ENCODE data around the gene PCDHGC3. TPM values are rescaled to one million over a fixed set of nuclear protein-coding genes. Genes with fewer than 3 reads are reported as not detected.
A peak's percentile ranks its signal among the peaks of the same experiment; 100 is the strongest.

Gene PCDHGC3
- total RNA-seq, 4 donors from 2014 or later: 40.4 to 77.7 (median 56.3) TPM

GRCh38 chr5:141507387-141508091 lies 31.8 kb downstream of the PCDHGC3 start:
- TF ChIP-seq, protein P1, sequence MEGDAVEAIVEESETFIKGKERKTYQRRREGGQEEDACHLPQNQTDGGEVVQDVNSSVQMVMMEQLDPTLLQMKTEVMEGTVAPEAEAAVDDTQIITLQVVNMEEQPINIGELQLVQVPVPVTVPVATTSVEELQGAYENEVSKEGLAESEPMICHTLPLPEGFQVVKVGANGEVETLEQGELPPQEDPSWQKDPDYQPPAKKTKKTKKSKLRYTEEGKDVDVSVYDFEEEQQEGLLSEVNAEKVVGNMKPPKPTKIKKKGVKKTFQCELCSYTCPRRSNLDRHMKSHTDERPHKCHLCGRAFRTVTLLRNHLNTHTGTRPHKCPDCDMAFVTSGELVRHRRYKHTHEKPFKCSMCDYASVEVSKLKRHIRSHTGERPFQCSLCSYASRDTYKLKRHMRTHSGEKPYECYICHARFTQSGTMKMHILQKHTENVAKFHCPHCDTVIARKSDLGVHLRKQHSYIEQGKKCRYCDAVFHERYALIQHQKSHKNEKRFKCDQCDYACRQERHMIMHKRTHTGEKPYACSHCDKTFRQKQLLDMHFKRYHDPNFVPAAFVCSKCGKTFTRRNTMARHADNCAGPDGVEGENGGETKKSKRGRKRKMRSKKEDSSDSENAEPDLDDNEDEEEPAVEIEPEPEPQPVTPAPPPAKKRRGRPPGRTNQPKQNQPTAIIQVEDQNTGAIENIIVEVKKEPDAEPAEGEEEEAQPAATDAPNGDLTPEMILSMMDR (IDR thresholded peaks at IDR 0.05): no peak
- TF ChIP-seq EP300 (IDR thresholded peaks at IDR 0.05): peak in 1 of 2 donors; percentile 46
- TF ChIP-seq POLR2A (IDR thresholded peaks at IDR 0.05): no peak
- H3K4me3 ChIP-seq: peak overlapping the region in 1 of 4 donors; percentile 46
- DNase-seq (ENCODE audit: low spot score in 2 of 2): peak; percentile 60 to 62
- H3K27me3 ChIP-seq: no peaks in the 10 kb centered on the region
- WGBS, 2 donors: 41 to 45% methylated on average over 11 of the region's 11 CpGs
- H3K9me3 ChIP-seq: no peaks in the 10 kb centered on the region
- H3K36me3 ChIP-seq: peaks cover 0 to 49% (median 0%) of the 10 kb centered on the region in 3 donors
- H3K4me1 ChIP-seq: peaks cover 0 to 50% (median 32%) of the 10 kb centered on the region in 4 donors
- H3K27ac ChIP-seq: peak overlapping the region; percentile 50 to 95 (median 78)

DNA sequence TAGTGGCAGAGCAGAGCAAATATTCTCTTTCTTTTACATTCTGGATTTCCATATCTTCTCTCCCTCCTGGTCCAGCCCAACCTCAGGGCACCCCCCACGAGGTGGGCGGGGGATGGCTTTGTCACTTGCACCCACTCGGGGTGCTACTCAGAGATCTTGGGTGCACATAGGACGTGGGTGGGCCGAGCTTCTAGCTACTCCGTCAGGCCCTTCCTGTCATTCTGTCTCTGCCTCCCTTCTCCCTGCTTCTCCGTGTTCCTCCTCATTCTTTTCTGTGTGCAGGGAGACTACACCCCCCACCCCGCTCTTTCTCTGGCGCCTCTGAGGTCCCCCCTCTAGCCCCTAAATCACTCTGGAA lies 32.7 kb downstream of the PCDHGC3 start:
- H3K4me3 ChIP-seq: peak overlapping the region in 3 of 4 donors; percentile 10 to 46 (median 40)
- TF ChIP-seq POLR2A (IDR thresholded peaks at IDR 0.05) (no peak), EP300 (IDR thresholded peaks at IDR 0.05) (no peak)
- TF ChIP-seq, protein P1 (IDR thresholded peaks at IDR 0.05): no peak
- peaks cover 0 to 41% (median 0%) of the 10 kb centered on the region in 3 donors for H3K36me3 ChIP-seq
- peaks cover 0 to 59% (median 33%) of the 10 kb centered on the region in 4 donors for H3K4me1 ChIP-seq
- H3K9me3 ChIP-seq: no peaks in the 10 kb centered on the region
- no peak for DNase-seq (ENCODE audit: low spot score in 2 of 2)
- H3K27me3 ChIP-seq: no peaks in the 10 kb centered on the region
- peak overlapping the region; percentile 50 to 95 (median 78) for H3K27ac ChIP-seq
- 18 to 27% methylated on average over 9 of the region's 9 CpGs for WGBS, 2 donors

DNA sequence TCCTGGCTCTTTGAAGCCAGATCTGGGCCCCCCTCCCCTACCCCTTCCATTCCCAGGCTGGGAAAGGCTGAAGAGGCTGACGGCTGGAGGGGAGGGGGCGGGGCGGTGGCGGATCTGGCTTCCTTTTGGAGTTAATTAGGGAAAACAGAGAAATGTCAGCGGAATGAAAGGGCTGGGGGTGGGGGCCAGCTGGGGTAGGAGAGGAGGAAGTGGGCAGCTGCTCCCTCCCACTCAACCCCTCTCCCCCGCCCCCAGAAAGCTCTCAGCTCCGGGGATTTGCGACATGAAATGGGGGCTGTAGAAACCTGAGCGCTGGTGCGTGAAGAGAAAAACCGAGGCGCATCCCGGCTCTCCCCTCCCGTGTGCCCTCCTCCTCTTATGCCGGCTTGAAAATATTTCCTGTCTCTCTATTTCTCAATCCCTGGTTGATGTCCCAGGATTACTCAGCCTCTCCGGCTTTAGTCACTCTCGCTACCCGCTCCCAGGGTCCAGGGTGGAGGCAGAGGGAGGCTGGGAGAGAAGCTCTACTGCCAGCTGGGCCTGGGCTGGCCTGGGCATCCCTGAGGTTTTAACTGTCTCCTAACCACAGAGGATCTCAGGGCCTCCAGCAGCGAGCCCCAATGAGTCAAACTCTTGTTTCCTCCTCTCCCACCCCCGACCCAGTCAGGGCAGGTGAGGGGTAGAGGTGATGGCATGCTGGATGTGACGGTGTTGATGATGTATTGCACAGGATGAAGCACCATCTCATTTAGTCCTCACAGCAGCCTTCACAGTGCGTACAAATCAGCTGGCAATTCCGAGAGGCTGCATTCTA lies 33.2 kb downstream of the PCDHGC3 start:
- peaks cover 0 to 41% (median 0%) of the 10 kb centered on the region in 3 donors for H3K36me3 ChIP-seq
- H3K4me1 ChIP-seq: peaks cover 0 to 65% (median 37%) of the 10 kb centered on the region in 4 donors
- 18 to 25% methylated on average over 22 of the region's 23 CpGs for WGBS, 2 donors
- no peak for TF ChIP-seq POLR2A (IDR thresholded peaks at IDR 0.05)
- TF ChIP-seq, protein P1 (IDR thresholded peaks at IDR 0.05): no peak
- TF ChIP-seq EP300 (IDR thresholded peaks at IDR 0.05): peak in 1 of 2 donors; percentile 76
- no peaks in the 10 kb centered on the region for H3K9me3 ChIP-seq
- H3K4me3 ChIP-seq: peak overlapping the region in 3 of 4 donors; percentile 10 to 46 (median 40)
- peak in 1 of 2 donors; percentile 67 for DNase-seq (ENCODE audit: low spot score in 2 of 2)
- no peaks in the 10 kb centered on the region for H3K27me3 ChIP-seq
- H3K27ac ChIP-seq: peak overlapping the region; percentile 50 to 95 (median 78)

GRCh38 chr5:141510160-141510559 lies 34.4 kb downstream of the PCDHGC3 start:
- H3K9me3 ChIP-seq: no peaks in the 10 kb centered on the region
- no peak for DNase-seq (ENCODE audit: low spot score in 2 of 2)
- H3K27ac ChIP-seq: peak overlapping the region in 2 of 4 donors; percentile 92 to 95
- H3K27me3 ChIP-seq: no peaks in the 10 kb centered on the region
- 88 to 89% methylated on average over 9 of the region's 9 CpGs for WGBS, 2 donors
- no peak overlapping the region for H3K4me3 ChIP-seq
- peaks cover 0 to 35% (median 0%) of the 10 kb centered on the region in 3 donors for H3K36me3 ChIP-seq
- peaks cover 0 to 76% (median 48%) of the 10 kb centered on the region in 4 donors for H3K4me1 ChIP-seq
- TF ChIP-seq POLR2A (IDR thresholded peaks at IDR 0.05) (no peak), EP300 (IDR thresholded peaks at IDR 0.05) (no peak)
- TF ChIP-seq, protein P1 (IDR thresholded peaks at IDR 0.05): no peak

Measured in tibial nerve (tissue), 4 donors.